Amniotic stem cell (primary cell): ENCODE results near the gene CHMP6.

Source experiments
- DNase-seq: peaks from one replicate; lab custom pipeline; 2025; lab: John Stamatoyannopoulos, UW

CHMP6 gene

GRCh38 chr17:81043725-81044427 is 52.2 kb downstream of the CHMP6 start:
- no peak for DNase-seq

GRCh38 chr17:81044428-81044763 is 52.8 kb downstream of the CHMP6 start:
- no peak for DNase-seq

- no peak for DNase-seq
These were observed 53.3 kb downstream of the CHMP6 start for GRCh38 chr17:81044764-81045589.

GRCh38 chr17:81045590-81046095 is 54.0 kb downstream of the CHMP6 start:
- DNase-seq = no peak

GRCh38 chr17:81046132-81046769 is 54.6 kb downstream of the CHMP6 start:
- no peak for DNase-seq

- DNase-seq = no peak
These were observed 55.2 kb downstream of the CHMP6 start for GRCh38 chr17:81046770-81047359.

GRCh38 chr17:81048827-81049371 is 57.3 kb downstream of the CHMP6 start:
- DNase-seq = no peak

- DNase-seq = no peak
These were observed 57.8 kb downstream of the CHMP6 start for GRCh38 chr17:81049372-81049911.
